Right lobe of liver (tissue), 6 donors: ENCODE measurements around the gene CAPN10. TPM values are rescaled to one million over a fixed set of nuclear protein-coding genes. Genes with fewer than 3 reads are reported as not detected.

ENCODE experiments used
- ATAC-seq, 4 donors: fragments of 200-7000 bp; cut with Tn5 transposase; one replicate each; pipeline ENCODE4 v1.9.1; 2020; ENCODE audit warnings: mild to moderate bottlenecking in 4 of 4, moderate library complexity in 4 of 4
- DNase-seq, 3 donors: peaks; one replicate each; pipeline ENCODE4 v3.0.0-alpha.2; 2020
- H3K27ac ChIP-seq, 3 donors: fragments of 200-600 bp; one replicate each; pipeline ENCODE4 v1.8.0; 2022
- H3K27me3 ChIP-seq, 2 donors: fragments of 200-600 bp; one replicate each; pipeline ENCODE4 v1.8.0; 2022
- H3K36me3 ChIP-seq, 4 donors: fragments of 200-600 bp; sonication (generic) in 1 of 4; one replicate each; pipeline versions ENCODE4 v1.5.1 to v1.8.0; 2017 to 2022; ENCODE audit warnings: control low read depth in 1 of 4
- H3K4me1 ChIP-seq, 4 donors: fragments of 200-600 bp; sonication (generic) in 1 of 4; one replicate each; pipeline versions ENCODE4 v1.5.1 to v1.8.0; 2017 to 2022; ENCODE audit warnings: control low read depth in 1 of 4
- H3K4me3 ChIP-seq, 3 donors: fragments of 200-600 bp; one replicate each; pipeline ENCODE4 v1.8.0; 2022
- H3K9me3 ChIP-seq, 4 donors: fragments of 200-600 bp; sonication (generic) in 1 of 4; one replicate each; pipeline versions ENCODE4 v1.5.1 to v1.8.0; 2017 to 2022; ENCODE audit warnings: control low read depth in 1 of 4
- CTCF ChIP-seq, 4 donors: fragments of 200-600 bp in 3 of 4; fragments of 450-650 bp in 1 of 4; IDR thresholded peaks; one replicate each; pipeline versions ENCODE4 v1.5.1 to v1.8.0; 2016 to 2022; ENCODE audit warnings: antibody characterized with exemption in 4 of 4, mild to moderate bottlenecking in 2 of 4
- POLR2A ChIP-seq: fragments of 450-650 bp; IDR thresholded peaks from one replicate; pipeline ENCODE4 v1.6.1; 2017; ENCODE audit warnings: antibody characterized with exemption, mild to moderate bottlenecking
- WGBS: methylation state at CpG from one replicate; pipeline ENCODE4 v1.1.6; 2018; ENCODE audit warnings: low coverage, low lambda C conversion rate; ENCODE audit not compliant: insufficient coverage; ENCODE audit errors: missing lambda C conversion rate; 5-methylcytosine and 5-hydroxymethylcytosine counted together
- intact Hi-C, 2 donors: fragments of 100-400 bp; cut with DNase I; formaldehyde crosslinking; loops; one replicate each; pipeline versions ENCODE4 v1.11.2 to v1.14.1; 2022
- total RNA-seq, 6 experiments: library from RNA; depleted of rRNA in 2 of 6; stranded (reverse); fragments of >200 nt in 2 of 6; fragmentation: NEBNext Ultra II Directional in 3 of 6; extraction: Animal tissue kit (Norgen Biotek cat#: 25700) in 3 of 6; gene quantifications; one replicate each; pipeline versions ENCODE4 v1.1.0 to v1.2.4, GENCODE V29; 2016 to 2023
- donor health status: DM: no; HTN: yes; CAD: no.
- donor health status: DM: no; HTN: no; CAD: no.
- donor health status: DM: no; HTN: no; CAD: no.
- donor health status: DM: no; HTN: yes; CAD: no.
- donor health status: DM: no; HTN: yes; CAD: no.

Gene CAPN10
- total RNA-seq, 6 experiments from 2014 or later: 7.2 to 13.8 (median 9.1) TPM

DNA sequence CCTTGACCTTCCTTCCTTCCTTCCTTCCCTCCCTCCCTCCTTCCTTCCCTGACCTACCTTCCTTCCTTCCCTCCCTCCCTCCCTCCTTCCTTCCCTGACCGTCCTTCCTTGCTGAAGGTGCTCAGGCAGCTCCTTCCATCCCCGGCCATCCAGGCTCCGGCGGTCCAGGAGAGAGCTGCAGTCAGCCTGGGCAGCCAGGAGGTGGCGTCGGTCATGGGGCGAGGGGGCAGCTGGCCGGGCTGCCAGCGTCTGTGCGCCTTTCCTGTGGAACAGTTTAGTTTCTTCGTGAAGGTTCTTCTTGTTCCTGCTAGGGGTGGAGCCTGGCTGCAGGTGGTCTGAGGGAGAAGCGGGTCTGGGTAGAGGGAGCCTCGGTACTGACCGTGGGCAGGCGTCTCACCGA lies 54.4 kb downstream of the CAPN10 start:
- peak; percentile 77 to 92 (median 84) for ATAC-seq
- no peaks in the 10 kb centered on the region for H3K36me3 ChIP-seq
- TF ChIP-seq POLR2A (no peak), CTCF (IDR thresholded peaks at IDR 0.05) (peak; percentile 52 to 58 (median 56))
- H3K27me3 ChIP-seq: no peaks in the 10 kb centered on the region
- H3K4me3 ChIP-seq: no peak overlapping the region
- WGBS: 9% methylated on average over 10 of the region's 16 CpGs
- DNase-seq: peak; percentile 65 to 68 (median 65)
- no peaks in the 10 kb centered on the region for H3K4me1 ChIP-seq
- intact Hi-C loops: no loop called here
- H3K27ac ChIP-seq: no peak overlapping the region
- H3K9me3 ChIP-seq: no peaks in the 10 kb centered on the region

DNA sequence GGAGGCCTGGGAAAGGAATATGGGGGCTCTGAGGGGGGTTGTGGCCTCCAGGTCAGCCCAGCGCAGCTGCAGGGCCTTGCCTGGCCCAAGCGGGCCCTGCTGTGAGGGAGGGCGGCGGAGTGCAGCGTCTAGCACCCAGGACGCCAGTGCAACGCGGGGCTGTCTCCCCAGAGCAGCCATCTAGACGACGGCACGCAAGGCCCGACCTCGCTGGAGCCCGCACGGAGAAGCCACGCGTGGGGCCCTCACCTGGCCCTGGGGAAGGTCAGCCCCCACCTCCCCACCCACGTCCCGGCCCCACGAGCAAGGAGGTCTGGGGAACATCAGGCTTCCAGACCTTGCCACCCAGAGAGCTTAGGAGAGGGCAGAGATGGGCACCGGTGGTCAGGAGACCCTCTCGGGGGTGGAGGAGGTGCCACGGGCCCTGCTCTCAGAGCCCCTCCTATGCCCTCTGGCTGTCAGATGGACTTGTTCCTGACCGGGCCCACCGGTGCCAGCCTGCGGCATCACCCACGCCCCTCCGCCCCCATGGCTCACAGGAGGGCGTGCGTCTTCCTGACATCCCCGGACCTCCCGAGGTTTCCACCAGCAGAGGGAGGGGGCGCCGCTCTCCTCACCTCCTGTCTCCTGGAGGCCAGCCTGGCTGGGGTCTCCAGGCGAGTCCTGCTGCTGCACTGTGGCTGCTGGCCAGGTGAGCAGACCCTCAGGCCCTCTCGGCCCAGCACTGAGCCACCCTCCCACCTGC lies 55.7 kb downstream of the CAPN10 start:
- H3K27me3 ChIP-seq: no peaks in the 10 kb centered on the region
- intact Hi-C loops: no loop called here
- H3K4me3 ChIP-seq: no peak overlapping the region
- H3K27ac ChIP-seq: no peak overlapping the region
- TF ChIP-seq CTCF (IDR thresholded peaks at IDR 0.05) (no peak), POLR2A (no peak)
- ATAC-seq (no peak), DNase-seq (peak in 1 of 3 donors; percentile 39)
- no peaks in the 10 kb centered on the region for H3K9me3 ChIP-seq
- WGBS: 83% methylated on average over 1 of the region's 36 CpGs
- no peaks in the 10 kb centered on the region for H3K4me1 ChIP-seq
- H3K36me3 ChIP-seq: no peaks in the 10 kb centered on the region

- Histone ChIP-seq H3K27me3 (no peaks in the 10 kb centered on the region), H3K36me3 (no peaks in the 10 kb centered on the region), H3K4me1 (no peaks in the 10 kb centered on the region), H3K9me3 (no peaks in the 10 kb centered on the region), H3K27ac (no peak overlapping the region), H3K4me3 (no peak overlapping the region)
- 61% methylated on average over 3 of the region's 11 CpGs for WGBS
- intact Hi-C loops: no loop called here
- no peak for DNase-seq
- ATAC-seq: no peak
- no peak for TF ChIP-seq POLR2A
- no peak for TF ChIP-seq CTCF (IDR thresholded peaks at IDR 0.05)
These were observed 56.2 kb downstream of the CAPN10 start for GRCh38 chr2:240642806-240643092.

GRCh38 chr2:240643093-240643810 lies 56.7 kb downstream of the CAPN10 start:
- TF ChIP-seq POLR2A (no peak), CTCF (IDR thresholded peaks at IDR 0.05) (no peak)
- no peak for DNase-seq
- Histone ChIP-seq H3K4me1 (no peaks in the 10 kb centered on the region), H3K4me3 (no peak overlapping the region), H3K27ac (no peak overlapping the region), H3K27me3 (no peaks in the 10 kb centered on the region), H3K36me3 (no peaks in the 10 kb centered on the region), H3K9me3 (no peaks in the 10 kb centered on the region)
- 52% methylated on average over 6 of the region's 13 CpGs for WGBS
- intact Hi-C loops: no loop called here
- no peak for ATAC-seq
